Choroid plexus epithelial cell (primary cell): Measurements from ENCODE around the gene NR6A1.

Experiments used
- DNase-seq: peaks from one replicate; pipeline ENCODE4 v3.0.0-alpha.2; 2010; ENCODE audit warnings: low read depth
- H3K4me3 ChIP-seq: 2 replicates; pipeline ENCODE4 v1.5.1; 2011; ENCODE audit warnings: low read depth, mild to moderate bottlenecking, control low read depth, low read length, moderate library complexity
- TF ChIP-seq, protein P1 (sequence below): conservative IDR thresholded peaks from 2 replicates; pipeline ENCODE4 v1.5.1; 2011; ENCODE audit warnings: low read depth, mild to moderate bottlenecking, control low read depth, inconsistent platforms, low read length, moderate library complexity

The NR6A1 gene

DNA sequence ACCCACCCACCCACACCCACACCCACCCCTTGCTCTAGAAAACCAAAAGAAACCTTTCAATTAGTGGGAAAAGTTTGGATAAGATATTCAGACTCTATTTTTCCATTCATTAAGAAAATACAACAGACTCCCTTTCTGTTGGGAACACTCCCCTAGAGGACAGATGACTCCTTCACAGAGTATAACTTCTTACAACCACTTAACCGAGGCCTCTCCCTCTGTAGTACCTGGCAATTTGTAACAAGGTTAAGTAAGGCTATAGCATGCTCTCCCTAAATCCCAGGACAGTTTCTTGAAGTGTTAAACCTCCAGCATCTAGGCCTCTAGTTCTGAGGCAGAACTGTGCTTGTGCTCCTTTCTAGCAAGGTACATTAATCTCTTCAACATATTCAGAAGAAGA, 188.0 kb downstream of the NR6A1 start:
- H3K4me3 ChIP-seq: no peak overlapping the region
- DNase-seq: no peak
- TF ChIP-seq, protein P1, sequence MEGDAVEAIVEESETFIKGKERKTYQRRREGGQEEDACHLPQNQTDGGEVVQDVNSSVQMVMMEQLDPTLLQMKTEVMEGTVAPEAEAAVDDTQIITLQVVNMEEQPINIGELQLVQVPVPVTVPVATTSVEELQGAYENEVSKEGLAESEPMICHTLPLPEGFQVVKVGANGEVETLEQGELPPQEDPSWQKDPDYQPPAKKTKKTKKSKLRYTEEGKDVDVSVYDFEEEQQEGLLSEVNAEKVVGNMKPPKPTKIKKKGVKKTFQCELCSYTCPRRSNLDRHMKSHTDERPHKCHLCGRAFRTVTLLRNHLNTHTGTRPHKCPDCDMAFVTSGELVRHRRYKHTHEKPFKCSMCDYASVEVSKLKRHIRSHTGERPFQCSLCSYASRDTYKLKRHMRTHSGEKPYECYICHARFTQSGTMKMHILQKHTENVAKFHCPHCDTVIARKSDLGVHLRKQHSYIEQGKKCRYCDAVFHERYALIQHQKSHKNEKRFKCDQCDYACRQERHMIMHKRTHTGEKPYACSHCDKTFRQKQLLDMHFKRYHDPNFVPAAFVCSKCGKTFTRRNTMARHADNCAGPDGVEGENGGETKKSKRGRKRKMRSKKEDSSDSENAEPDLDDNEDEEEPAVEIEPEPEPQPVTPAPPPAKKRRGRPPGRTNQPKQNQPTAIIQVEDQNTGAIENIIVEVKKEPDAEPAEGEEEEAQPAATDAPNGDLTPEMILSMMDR: no peak

DNA sequence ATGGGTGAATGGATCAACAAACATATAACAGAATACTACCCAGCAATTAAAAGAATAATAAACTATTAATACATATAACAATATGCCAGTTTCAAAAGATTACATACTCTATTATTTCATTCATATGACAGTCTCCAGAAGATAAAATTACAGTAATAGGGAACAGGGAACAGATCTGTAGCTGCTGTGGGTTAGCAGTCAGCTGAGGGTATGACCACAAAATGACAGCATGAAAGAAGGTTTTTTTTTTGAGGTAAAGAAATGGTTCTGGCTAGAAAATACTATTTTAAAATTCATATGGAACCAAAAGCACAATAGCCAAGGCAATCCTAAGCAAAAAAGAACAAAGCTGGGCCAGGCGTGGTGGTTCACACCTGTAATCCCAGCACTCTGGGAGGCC, 190.9 kb downstream of the NR6A1 start:
- TF ChIP-seq, protein P1: no peak
- no peak overlapping the region for H3K4me3 ChIP-seq
- no peak for DNase-seq

DNA sequence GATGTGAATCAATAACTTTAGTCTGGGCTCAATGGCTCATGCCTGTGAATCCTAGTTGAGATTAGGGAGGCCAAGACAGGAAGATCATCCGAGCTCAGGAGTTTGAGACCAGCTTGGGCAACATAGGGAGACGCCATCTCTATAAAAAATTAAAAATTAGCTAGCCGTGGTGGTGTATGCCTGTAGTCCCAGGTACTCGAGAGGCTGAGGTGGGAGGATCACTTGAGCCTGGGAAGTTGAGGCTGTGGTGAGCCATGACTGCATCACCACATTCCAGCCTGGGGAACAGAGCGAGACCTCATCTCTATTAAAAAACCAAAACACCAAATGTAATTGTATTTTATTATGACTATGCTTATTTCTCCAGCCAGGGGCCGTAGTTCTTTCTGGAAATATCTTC, 194.4 kb downstream of the NR6A1 start:
- no peak for DNase-seq
- H3K4me3 ChIP-seq: no peak overlapping the region
- TF ChIP-seq, protein P1: no peak

DNA sequence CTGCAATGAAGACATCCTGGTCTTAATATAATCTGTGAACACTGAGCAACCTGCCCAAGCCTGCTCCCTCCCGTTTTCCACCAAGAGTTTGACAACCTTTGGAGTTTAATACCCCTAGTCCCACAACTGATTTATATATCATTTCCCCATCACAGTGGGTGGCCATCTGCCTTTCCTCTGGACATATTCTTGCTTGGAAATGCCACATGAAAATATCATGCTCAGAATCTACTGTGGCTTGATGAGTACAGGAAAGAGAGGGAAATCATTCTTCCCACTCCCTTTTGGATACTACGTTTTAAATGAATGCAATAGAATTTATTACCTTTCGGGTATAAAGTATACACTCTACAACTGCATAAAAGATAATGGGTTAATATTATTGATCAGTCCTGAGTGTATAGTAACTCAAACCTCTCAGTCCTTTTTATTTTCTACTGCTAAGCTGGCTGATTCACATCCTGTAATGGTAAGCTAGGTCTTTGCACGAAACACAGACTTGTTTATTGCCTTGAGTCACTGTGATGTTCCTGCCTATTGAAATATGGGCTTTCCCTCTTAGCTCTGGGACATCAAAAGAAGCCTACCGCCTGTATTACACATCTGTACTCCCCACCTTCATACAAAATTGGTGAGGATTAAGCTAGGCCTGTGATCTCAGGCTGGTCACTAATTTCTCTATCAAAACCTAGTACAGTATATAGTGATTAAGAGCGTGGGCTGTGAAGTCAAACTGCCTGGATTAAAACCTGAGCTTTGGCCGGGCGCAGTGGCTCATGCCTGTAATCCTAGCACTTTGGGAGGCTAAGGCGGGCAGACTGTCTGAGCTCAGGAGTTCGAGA, 196.4 kb downstream of the NR6A1 start:
- TF ChIP-seq, protein P1: no peak
- DNase-seq: peak; percentile 49

DNA sequence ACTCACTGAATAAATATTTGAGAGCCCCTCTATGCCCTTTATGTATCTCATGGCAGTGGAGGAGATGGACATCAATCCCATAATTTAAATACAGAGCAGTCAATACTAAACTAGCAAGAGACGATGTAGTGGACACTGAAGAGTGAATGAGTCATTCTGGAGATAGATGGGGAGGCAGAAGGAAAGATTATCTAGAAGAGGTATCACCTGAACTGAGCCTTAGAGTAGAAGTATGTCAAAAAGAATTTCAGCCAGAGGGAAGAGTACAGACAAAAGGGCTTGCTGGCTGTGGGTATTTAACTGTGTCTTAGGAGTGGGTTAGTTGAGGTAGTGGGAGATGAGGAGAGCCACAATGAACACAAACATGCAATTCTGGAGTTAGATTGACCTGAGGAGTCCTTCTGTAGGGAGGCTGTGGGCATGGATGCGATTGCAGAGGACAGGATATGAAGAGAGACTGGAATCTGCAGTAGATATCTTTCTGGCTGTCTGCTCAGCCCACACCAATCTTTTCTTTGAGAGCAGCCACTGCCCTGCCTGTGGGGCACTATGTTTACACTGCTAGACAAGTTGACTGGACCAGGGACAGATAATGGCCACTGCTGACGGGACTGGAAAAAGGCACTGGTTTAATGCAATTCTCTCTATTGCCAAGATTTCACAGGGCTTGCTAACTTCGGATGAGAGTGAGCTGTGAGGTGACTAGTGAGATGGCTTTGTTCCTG, 200.0 kb downstream of the NR6A1 start:
- TF ChIP-seq, protein P1: no peak
- no peak overlapping the region for H3K4me3 ChIP-seq
- no peak for DNase-seq

More for the DNA sequence above, 196.4 kb downstream of the NR6A1 start:
- H3K4me3 ChIP-seq: no peak overlapping the region

DNA sequence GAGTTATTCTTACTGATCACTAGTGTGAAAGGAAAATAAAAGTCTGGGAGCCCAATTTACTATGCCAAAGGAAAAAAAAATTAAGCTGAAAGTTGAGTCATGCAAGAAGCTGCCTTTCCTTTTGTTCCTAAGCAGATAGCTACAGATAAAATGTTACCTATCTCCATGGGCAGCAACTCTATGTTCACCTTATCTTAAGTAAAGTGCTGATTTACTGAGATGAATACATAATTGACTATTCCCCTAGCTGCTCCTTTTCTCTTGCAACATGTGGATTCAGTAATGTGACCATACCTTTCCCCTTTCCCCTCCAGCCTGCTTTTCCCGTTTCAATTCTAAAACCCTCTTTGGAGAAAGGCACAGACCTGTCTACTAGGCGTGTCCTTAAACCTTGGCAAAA, 201.2 kb downstream of the NR6A1 start:
- TF ChIP-seq, protein P1: no peak
- no peak overlapping the region for H3K4me3 ChIP-seq
- no peak for DNase-seq

DNA sequence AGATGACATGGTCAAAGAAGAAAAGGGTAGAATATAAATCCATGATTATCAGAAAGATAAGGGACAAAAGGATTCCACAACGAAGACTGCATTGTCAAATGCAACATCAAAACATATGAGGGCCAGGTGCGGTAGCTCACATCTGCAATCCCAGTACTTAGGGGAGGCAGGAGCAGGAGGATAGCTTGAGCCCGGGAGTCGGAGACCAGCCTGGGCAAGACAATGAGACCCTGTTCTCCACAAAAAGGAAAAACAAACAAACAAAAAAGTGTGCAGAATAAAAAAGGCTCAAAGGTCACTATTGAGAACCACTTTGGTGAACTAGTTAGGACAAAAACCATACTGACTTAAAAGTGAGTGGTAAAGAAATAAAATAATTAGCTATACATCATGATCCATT, 203.7 kb downstream of the NR6A1 start:
- TF ChIP-seq, protein P1: no peak
- H3K4me3 ChIP-seq: no peak overlapping the region
- no peak for DNase-seq
